Stimulated activated CD4-positive, alpha-beta T cell treated with anti-CD3 and anti-CD28 coated beads, Interleukin-2, amount 100 ng/mL, for 24 hours (primary cell): ENCODE measurements around the gene ZBTB7C.

Experiments used
- DNase-seq, 2 donors: peaks; one replicate each; pipeline ENCODE4 v3.0.0-alpha.2; 2020

ZBTB7C gene

DNA sequence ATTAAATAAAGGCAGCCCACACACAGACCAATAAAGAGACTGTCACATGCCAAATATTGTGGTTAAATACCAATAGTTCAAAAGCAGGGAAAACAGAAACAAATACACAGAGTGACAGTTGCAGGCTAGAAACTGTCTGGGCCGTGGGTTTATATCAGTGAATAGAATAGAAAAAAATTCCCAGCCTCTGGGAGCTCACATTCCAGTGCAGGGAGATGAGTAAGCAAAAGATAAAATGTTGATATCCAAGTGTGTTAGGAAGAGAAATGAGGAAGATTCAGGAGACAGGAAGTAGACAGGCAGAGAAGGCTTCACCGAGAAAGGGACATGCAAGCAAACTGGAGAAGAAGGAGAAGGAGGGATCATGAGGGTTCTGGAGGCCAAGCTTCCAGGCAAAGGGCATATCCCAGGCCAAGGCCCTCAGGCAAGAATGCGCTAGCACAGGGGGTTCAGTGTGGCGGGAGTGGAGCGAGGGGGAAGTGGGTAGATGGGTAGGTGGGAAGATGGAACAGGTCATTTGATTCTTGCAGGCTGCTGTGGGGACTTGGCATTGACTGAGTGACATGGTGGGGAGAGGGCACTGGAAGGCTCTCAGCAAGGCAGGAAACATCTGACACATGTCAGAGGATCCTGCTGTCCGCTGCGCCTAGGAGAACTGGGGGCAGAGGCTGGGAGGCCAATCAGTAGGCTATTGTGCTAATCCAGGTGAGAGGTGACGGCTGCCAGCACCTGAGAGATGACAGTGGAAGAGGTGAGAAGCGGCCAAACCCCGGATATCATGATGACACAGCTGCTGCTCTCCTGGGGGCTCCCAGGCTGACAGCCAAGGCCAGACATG lies 89.2 kb downstream of the ZBTB7C start:
- no peak for DNase-seq

DNA sequence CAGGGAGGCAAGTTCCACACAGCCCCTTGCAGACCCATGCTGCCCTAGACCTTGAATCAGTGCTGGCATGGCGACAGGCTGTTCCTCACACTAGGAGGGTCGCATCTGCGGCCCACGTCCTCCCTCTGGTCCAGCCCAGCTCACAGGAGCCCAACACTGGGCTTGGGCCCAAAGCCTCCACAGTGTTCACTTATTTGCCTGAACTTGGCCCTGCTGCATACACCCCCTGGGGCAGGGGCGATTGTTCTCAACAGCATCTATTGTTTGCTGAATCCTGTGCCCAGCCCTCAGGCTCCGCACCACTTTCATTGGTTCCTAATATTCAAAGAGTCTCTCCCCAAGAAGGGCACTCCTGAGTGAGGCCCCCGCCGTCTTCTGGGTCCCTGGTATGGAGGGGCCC lies 90.7 kb downstream of the ZBTB7C start:
- no peak for DNase-seq

GRCh38 chr18:48317781-48318381 lies 91.3 kb downstream of the ZBTB7C start:
- DNase-seq: no peak

DNA sequence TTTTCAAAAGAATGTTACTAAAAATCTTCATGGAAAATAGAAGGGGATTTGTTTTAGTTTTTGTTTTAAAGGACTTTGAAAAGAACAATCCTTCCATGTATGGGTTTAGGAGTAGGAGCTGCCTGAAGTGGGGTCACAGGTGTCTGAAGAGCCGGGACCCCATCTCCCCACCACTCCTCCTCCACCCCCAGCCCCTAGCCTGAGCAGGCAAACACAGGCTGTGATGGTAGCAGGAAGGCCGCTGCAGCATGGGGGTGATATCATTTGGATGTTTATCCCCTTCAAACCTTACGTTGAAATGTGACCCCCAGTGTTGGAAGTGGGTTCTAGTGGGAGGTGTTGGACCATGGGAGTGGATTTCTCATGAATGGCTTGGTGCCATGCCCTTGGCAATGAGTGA lies 93.0 kb downstream of the ZBTB7C start:
- DNase-seq: no peak

GRCh38 chr18:48314690-48315089 lies 94.5 kb downstream of the ZBTB7C start:
- no peak for DNase-seq

DNA sequence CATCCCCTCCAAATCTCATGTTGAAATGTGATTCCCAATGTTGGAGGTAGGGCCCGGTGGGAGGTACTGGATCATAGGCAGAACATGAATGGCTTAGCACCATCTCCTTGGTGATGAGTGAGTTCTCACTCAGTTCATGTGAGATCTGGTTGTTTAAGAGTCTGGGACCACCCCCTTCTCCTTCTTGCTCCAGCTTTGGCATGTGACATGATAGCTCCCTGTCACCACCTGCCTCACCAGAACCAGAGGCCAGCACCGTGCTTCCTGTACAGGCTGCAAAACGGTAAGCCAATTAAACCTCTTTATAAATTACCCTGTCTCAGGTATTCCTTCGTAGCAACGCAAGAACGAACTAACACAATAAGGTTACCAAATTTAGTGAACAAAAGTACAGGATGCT lies 95.4 kb downstream of the ZBTB7C start:
- no peak for DNase-seq

- no peak for DNase-seq
These were observed 97.1 kb downstream of the ZBTB7C start for GRCh38 chr18:48312066-48312465.

DNA sequence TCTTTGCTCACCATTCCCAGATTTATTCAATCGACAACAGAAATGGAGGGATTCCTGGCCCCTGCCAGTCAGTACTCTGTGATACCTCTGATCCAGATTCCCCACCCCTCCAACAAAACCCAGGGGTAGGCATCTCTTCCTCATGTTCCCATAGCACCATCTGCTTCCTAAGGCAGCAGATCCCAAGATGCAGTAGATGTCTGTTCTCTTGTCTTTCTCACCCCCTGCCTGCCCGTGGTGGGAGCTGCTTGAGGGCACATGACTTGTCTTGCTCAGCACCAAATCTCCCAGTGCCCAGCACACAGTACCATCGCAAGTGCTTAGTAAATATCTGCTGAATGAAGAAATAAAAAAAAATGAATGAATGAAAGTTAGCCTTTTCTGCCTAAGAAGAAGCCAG lies 98.2 kb downstream of the ZBTB7C start:
- DNase-seq: no peak

DNA sequence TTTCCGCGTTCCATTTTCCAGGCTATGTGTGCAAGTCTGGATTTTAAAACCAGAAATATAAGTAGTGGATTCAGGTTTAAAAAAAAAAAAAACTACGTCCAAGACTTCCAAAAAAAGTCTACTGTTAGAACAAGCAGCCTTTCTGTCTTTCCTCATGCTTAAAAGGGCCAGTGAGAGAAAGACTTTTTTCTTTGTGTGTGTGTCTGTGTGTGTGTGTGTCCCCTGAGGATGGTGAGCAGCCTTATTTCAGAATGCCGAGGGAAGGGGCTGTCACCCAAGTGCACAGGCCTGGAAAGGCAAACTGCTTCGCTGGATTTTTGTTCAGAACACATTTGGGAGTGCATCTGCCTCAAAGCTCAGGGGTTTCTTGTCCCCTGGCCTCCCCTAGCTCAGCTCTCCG lies 98.8 kb downstream of the ZBTB7C start:
- no peak for DNase-seq

- no peak for DNase-seq
These were observed 100.2 kb downstream of the ZBTB7C start for GRCh38 chr18:48308755-48309575.

DNA sequence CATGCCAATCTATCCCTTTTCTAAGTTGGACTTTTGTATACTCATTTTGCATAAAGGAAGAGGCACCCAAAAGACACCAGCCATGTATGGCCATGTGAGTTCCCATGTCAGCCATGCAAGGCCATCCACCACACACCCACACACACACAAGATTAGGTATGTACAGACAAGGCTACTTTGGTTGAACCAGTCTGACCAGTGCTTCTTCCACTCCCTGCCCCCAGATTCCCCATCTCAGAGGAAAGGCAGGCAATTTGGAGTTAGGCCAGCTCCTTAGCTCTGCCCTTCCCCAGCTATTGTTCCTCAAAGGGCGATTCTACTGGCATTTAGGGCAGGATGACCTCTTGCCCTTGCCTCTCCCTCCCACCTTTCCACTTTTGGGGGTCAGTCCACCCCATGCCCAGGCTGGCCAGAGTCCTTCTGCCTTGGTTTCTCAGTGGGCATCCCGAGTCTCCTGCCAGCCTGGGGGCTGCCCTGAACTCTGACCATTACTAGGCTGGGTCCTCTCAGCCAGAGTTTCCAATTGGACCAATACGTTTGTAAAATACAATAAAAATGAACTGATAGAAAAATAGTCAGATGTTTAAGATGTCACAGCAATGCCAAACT lies 101.1 kb downstream of the ZBTB7C start:
- no peak for DNase-seq

DNA sequence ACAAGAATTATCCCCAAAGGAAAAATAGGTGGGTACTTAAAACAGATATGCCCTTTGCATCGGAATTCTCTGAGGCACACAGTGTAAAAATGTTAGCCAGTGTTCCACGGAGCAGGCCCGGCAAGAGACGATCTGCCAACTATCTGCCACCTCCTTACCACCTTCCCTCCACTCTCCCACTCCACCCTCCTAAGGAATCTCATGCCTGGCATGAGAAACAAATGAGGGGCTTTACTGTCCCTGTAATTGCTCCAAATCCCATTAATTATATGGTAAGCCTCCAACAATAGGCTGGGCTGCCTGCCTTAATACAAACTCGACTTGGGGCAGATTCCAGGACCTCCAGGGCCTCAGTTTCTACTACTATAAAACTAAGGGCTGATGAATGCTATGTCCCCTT lies 102.3 kb downstream of the ZBTB7C start:
- no peak for DNase-seq

DNA sequence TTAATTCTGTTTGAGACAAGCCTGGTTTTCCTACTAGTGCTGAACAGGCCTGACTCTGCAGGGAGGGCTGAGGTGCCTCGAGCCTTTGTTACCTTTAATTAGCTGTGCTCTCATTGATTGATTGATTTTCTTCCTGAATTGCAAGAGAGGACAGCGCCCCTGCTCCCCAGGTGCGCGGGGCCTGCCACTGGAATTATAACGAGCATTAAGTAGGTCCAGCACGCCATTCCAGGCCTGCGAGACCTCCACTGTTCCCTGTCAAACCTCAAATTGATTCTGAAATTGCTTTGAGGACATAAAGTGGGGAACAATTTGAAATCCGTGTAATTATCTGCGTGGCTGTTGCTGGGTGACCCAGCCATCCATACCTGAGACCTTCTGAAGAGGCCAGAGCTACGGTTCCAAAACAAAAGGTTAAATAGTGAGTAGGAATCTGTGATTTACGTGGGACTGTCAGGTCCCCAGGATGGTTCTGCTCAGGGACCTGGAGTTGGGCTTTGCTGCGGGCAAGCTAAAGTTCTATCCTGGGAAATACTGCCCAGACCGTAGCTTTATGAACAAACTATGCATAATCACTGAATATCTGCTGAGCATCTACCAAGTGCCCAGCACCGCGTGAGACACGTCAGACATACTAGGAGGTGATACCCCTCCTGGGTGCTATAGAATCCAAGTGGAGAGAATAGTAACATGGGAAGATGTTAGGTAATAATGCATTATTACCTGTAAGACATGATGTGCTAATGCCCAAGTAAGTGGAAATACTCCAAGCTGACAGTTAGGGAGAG lies 104.1 kb downstream of the ZBTB7C start:
- no peak for DNase-seq

GRCh38 chr18:48303883-48304282 lies 105.3 kb downstream of the ZBTB7C start:
- DNase-seq: no peak

- DNase-seq: no peak
These were observed 106.4 kb downstream of the ZBTB7C start for GRCh38 chr18:48302736-48303135.

- DNase-seq: peak in 1 of 2 donors; percentile 22
These were observed 108.7 kb downstream of the ZBTB7C start for GRCh38 chr18:48300463-48300961.

GRCh38 chr18:48297139-48297538 lies 112.0 kb downstream of the ZBTB7C start:
- no peak for DNase-seq

DNA sequence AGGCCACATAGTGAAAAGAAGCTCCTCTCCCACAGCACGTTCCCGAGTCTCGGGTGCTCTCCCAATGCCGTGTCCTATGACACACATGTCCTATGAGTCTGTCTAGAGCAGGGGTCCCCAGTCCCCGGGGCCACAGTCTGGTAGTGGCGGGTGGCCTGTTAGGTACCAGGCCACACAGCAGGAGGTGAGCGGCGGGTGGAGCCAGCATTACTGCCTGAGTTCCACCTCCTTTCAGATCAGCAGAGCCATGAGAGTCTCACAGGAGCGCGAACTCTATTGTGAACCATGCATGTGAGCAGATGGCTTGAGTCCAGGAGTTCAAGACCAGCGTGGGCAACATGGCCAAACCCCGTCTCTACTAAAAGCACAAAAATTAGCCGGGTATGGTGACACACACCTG lies 112.6 kb downstream of the ZBTB7C start:
- no peak for DNase-seq

GRCh38 chr18:48295586-48296311 lies 113.4 kb downstream of the ZBTB7C start:
- peak in 1 of 2 donors; percentile 4 for DNase-seq

GRCh38 chr18:48294899-48295585 lies 114.1 kb downstream of the ZBTB7C start:
- peak in 1 of 2 donors; percentile 8 for DNase-seq
